GM18868 (cell line): Measurements from ENCODE around the gene COX10.

ENCODE experiments used
- ATAC-seq: cut with Tn5 transposase; IDR thresholded peaks from one replicate; pipeline ENCODE4 v1.9.1; 2021; ENCODE audit warnings: mild to moderate bottlenecking, moderate library complexity; ENCODE audit not compliant: unreplicated experiment

The COX10 gene

GRCh38 chr17:14068542-14069250, 608 bp upstream of the COX10 start:
- peak; percentile 16 for ATAC-seq

- ATAC-seq, result no peak
These were observed 1.2 kb downstream of the COX10 start for GRCh38 chr17:14070344-14070984.

- no peak for ATAC-seq
These were observed 3.6 kb downstream of the COX10 start for GRCh38 chr17:14072881-14073280.

GRCh38 chr17:14078027-14078426, 8.7 kb downstream of the COX10 start:
- no peak for ATAC-seq

GRCh38 chr17:14080847-14081251, 11.5 kb downstream of the COX10 start:
- no peak for ATAC-seq

GRCh38 chr17:14082848-14083247, 13.5 kb downstream of the COX10 start:
- ATAC-seq, result no peak

GRCh38 chr17:14084955-14085354, 15.7 kb downstream of the COX10 start:
- no peak for ATAC-seq

- no peak for ATAC-seq
These were observed 16.9 kb downstream of the COX10 start for GRCh38 chr17:14086189-14086588.

GRCh38 chr17:14089179-14089578, 19.9 kb downstream of the COX10 start:
- ATAC-seq, result no peak

GRCh38 chr17:14091367-14091766, 22.1 kb downstream of the COX10 start:
- ATAC-seq, result no peak

- ATAC-seq, result no peak
These were observed 23.5 kb downstream of the COX10 start for GRCh38 chr17:14092808-14093207.

- no peak for ATAC-seq
These were observed 25.6 kb downstream of the COX10 start for GRCh38 chr17:14094676-14095601.

- ATAC-seq, result no peak
These were observed 26.3 kb downstream of the COX10 start for GRCh38 chr17:14095631-14096030.

- ATAC-seq, result no peak
These were observed 28.9 kb downstream of the COX10 start for GRCh38 chr17:14098246-14098645.

GRCh38 chr17:14101976-14102375, 32.7 kb downstream of the COX10 start:
- no peak for ATAC-seq

- no peak for ATAC-seq
These were observed 34.5 kb downstream of the COX10 start for GRCh38 chr17:14103836-14104235.

- no peak for ATAC-seq
These were observed 35.4 kb downstream of the COX10 start for GRCh38 chr17:14104734-14105133.

- ATAC-seq, result no peak
These were observed 38.6 kb downstream of the COX10 start for GRCh38 chr17:14107889-14108288.

- ATAC-seq, result no peak
These were observed 43.1 kb downstream of the COX10 start for GRCh38 chr17:14112407-14112806.

- no peak for ATAC-seq
These were observed 43.8 kb downstream of the COX10 start for GRCh38 chr17:14113137-14113536.

- no peak for ATAC-seq
These were observed 47.1 kb downstream of the COX10 start for GRCh38 chr17:14116263-14117024.
